ENCODE data around the gene SEL1L3.
"Not testable (repeated sequence)": the region's sequence is repeated elsewhere in the genome, so short reads cannot be mapped to it uniquely, and the experiment has no call there.

SEL1L3 gene

DNA sequence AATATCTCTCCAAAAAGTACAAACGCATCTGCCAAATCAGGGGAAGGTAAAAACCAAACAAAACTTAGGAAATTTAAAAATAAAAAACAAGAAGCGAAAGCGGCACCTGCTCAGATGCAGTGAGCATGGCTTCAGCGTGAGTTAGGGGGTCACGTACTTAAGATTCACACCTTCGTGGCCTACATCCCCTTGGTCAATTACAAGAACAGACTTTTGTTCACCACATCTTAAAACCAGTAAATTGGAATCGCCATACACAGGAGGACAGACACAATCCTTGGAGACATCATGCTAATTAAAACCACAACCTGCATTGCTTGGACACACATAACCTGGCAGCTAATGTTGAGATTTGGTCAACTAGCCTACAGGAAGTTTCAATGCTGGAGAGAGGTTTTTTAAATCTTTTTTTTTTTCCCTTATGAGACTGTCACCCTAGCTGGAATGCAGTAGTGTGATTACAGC is 12.5 kb upstream of the SEL1L3 start:
- Histone ChIP-seq H3K4me3 (ENCODE audit: low read depth, low read length) (no peak overlapping the region), H3K9me3 (ENCODE audit: control insufficient read depth, insufficient read depth, low read length) (no peaks in the 10 kb centered on the region), H3K9ac (ENCODE audit: low read depth, low read length) (no peak overlapping the region), H3K27me3 (ENCODE audit: control insufficient read depth, insufficient read depth, low read length) (no peaks in the 10 kb centered on the region), H3K4me1 (ENCODE audit: control insufficient read depth, insufficient read depth, low read length) (no peaks in the 10 kb centered on the region), H3K36me3 (ENCODE audit: control insufficient read depth, insufficient read depth, low read length) (no peaks in the 10 kb centered on the region)

DNA sequence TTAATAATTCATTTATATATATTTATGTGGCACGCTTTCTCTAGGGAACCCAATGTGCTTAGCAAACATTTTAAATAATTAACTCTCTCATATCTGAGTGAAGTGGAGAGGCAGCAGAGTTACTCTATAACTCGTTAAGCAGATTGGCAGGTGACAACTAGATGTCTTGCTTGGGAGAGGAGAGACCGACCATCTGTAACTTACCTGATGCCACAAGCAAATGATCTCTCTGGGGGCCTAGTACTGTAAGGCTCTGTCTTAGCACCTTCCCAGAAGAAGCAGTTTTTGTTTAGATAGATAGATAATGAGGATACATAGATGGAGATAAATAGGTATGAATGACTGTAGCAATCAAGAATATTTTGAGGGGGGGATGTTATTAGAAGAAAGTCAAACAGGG is 11.9 kb upstream of the SEL1L3 start:
- Histone ChIP-seq H3K9ac (ENCODE audit: low read depth, low read length) (no peak overlapping the region), H3K9me3 (ENCODE audit: control insufficient read depth, insufficient read depth, low read length) (no peaks in the 10 kb centered on the region), H3K4me3 (ENCODE audit: low read depth, low read length) (no peak overlapping the region), H3K4me1 (ENCODE audit: control insufficient read depth, insufficient read depth, low read length) (no peaks in the 10 kb centered on the region), H3K36me3 (ENCODE audit: control insufficient read depth, insufficient read depth, low read length) (no peaks in the 10 kb centered on the region), H3K27me3 (ENCODE audit: control insufficient read depth, insufficient read depth, low read length) (no peaks in the 10 kb centered on the region)

DNA sequence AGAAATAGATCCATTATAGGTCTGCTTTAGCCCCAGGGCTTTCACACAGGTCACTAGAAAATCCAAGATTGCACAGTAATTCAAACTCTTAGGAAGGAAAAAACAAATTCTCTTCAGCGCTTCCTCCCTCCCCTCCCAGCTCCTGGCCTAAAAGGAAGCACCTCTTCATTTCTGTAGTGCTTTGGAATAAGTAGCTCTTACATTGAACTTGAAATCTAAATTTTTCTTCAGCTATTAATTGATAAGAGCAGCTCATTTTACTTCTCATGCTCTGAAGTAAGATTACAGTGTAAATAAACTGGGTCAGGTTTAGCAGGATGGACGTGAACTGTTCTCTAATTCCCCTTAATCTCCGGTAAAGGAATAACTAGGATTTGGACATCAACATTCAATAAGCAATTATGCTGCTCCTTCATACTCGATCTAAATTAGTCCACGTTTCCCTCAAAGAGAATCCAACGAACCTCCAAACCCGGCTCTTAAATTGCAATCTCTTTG is 10.9 kb upstream of the SEL1L3 start:
- no peak overlapping the region for H3K4me3 ChIP-seq (ENCODE audit: low read depth, low read length)
- no peak overlapping the region for H3K9ac ChIP-seq (ENCODE audit: low read depth, low read length)

DNA sequence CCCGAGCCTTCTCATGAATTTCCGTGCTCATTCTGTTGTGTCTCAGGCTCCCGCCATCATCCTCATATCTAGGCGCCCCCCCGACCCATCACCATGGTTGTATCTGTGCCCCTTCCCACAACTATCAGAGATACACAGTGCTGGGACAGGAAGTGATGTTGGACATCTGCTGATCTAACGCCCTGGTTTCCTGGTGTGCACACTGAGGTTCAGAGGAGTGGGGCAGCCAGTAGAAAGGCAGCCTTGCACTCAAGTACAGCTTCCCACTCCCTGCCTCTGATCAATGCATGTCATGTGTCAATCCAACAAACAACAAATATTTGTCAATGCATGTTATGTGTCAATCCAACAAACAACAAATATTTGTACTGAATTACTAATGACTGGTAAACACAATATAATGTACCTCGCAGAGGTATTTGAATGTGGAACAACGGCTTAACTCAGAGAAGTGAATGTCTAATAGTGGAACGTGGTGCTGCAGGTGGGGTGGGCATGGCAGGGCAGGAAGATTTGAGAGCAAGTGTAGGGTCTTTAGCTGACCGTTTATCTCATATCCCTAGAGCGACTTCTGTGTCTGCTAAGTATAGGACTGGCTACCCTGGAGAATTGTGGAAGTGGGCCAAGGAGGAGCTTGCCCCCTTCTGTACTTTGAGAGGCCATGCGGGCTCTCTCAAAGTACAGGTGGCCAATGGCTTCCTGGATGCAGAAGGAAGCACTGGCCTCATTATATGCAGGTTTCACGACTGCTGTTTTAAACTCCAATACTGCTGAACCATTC is 10.3 kb upstream of the SEL1L3 start:
- Histone ChIP-seq H3K36me3 (ENCODE audit: control insufficient read depth, insufficient read depth, low read length) (no peaks in the 10 kb centered on the region), H3K4me1 (ENCODE audit: control insufficient read depth, insufficient read depth, low read length) (no peaks in the 10 kb centered on the region), H3K4me3 (ENCODE audit: low read depth, low read length) (no peak overlapping the region), H3K9me3 (ENCODE audit: control insufficient read depth, insufficient read depth, low read length) (no peaks in the 10 kb centered on the region), H3K9ac (ENCODE audit: low read depth, low read length) (no peak overlapping the region), H3K27me3 (ENCODE audit: control insufficient read depth, insufficient read depth, low read length) (no peaks in the 10 kb centered on the region)

More for the DNA sequence above, 10.9 kb upstream of the SEL1L3 start:
- H3K27me3 ChIP-seq (ENCODE audit: control insufficient read depth, insufficient read depth, low read length) = no peaks in the 10 kb centered on the region
- no peaks in the 10 kb centered on the region for H3K9me3 ChIP-seq (ENCODE audit: control insufficient read depth, insufficient read depth, low read length)
- no peaks in the 10 kb centered on the region for H3K4me1 ChIP-seq (ENCODE audit: control insufficient read depth, insufficient read depth, low read length)
- H3K36me3 ChIP-seq (ENCODE audit: control insufficient read depth, insufficient read depth, low read length) = no peaks in the 10 kb centered on the region

DNA sequence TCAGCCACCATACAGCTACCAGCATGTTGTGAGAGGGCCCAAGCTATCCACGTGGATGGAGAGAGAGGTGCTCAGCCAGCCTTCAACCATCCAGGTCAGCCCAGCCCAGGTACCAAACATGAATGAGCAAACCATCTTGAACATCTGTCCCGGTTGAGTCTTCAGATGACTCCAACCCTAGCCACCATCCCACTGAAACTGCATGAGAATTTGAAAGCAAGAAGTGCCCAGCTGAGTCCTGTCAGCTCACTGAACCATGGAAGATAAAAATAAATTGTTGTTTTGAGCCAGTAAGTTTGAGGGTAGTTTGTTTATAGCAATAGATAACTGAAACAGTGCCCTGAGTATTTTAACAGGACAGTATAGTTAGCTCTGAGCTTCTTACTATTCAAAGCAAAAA is 7.3 kb upstream of the SEL1L3 start:
- Histone ChIP-seq H3K9ac (ENCODE audit: low read depth, low read length) (no peak overlapping the region), H3K4me3 (ENCODE audit: low read depth, low read length) (no peak overlapping the region)

DNA sequence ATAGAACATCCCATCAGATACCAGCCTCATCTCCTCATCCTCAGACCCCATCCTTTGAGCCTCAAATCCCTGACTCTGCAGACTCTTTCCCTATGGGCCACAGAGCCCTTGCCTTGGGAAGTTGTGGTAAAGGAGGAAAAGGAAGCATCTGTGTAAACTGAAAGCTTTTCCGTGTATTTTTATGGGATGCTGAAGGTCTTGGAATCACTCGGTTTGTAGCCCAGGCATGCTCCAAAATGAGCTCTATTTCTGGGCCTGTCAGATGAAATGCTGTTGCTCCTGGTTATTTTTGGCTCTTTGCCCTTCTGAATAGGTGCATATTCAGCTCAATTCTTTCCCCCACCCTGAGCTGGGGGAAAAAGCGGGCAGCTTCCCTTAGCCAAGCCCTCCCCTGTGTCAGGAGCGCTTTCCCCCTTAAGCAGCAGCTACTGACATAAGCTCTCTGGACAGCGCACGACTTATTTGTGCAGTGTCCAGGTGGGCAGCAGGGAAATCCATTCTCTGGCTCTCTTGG is 5.0 kb upstream of the SEL1L3 start:
- H3K36me3 ChIP-seq (ENCODE audit: control insufficient read depth, insufficient read depth, low read length) = no peaks in the 10 kb centered on the region

More for the DNA sequence above, 7.3 kb upstream of the SEL1L3 start:
- Histone ChIP-seq H3K9me3 (ENCODE audit: control insufficient read depth, insufficient read depth, low read length) (no peaks in the 10 kb centered on the region), H3K4me1 (ENCODE audit: control insufficient read depth, insufficient read depth, low read length) (peaks cover 2% of the 10 kb centered on the region), H3K36me3 (ENCODE audit: control insufficient read depth, insufficient read depth, low read length) (no peaks in the 10 kb centered on the region), H3K27me3 (ENCODE audit: control insufficient read depth, insufficient read depth, low read length) (peaks cover 2% of the 10 kb centered on the region)

DNA sequence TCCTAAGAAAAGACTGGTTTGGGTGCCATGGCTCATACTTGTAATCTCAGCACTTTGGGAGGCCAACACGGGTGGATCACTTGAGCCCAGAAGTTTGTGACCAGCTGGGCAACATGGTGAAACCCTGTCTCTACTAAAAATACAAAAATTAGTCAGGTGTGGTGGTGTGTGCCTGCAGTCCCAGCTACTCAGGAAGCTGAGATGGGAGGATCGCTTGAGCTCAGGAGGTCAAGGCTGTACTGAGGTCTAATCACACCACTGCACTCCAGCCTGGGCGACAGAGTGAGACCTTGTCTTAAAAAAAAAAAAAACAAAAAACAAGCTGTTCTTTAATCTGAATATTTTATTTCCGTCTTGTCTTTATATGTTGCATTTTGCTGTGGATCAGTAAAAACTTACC is 3.6 kb upstream of the SEL1L3 start:
- H3K9me3 ChIP-seq (ENCODE audit: control insufficient read depth, insufficient read depth, low read length); H3K9ac ChIP-seq (ENCODE audit: low read depth, low read length); H3K36me3 ChIP-seq (ENCODE audit: control insufficient read depth, insufficient read depth, low read length); H3K4me3 ChIP-seq (ENCODE audit: low read depth, low read length): not testable (repeated sequence)
- Histone ChIP-seq H3K4me1 (ENCODE audit: control insufficient read depth, insufficient read depth, low read length) (peaks cover 12% of the 10 kb centered on the region), H3K27me3 (ENCODE audit: control insufficient read depth, insufficient read depth, low read length) (peaks cover 17% of the 10 kb centered on the region)

More for the DNA sequence above, 5.0 kb upstream of the SEL1L3 start:
- Histone ChIP-seq H3K9me3 (ENCODE audit: control insufficient read depth, insufficient read depth, low read length) (no peaks in the 10 kb centered on the region), H3K4me1 (ENCODE audit: control insufficient read depth, insufficient read depth, low read length) (peaks cover 8% of the 10 kb centered on the region), H3K27me3 (ENCODE audit: control insufficient read depth, insufficient read depth, low read length) (peaks cover 13% of the 10 kb centered on the region), H3K4me3 (ENCODE audit: low read depth, low read length) (no peak overlapping the region), H3K9ac (ENCODE audit: low read depth, low read length) (no peak overlapping the region)

DNA sequence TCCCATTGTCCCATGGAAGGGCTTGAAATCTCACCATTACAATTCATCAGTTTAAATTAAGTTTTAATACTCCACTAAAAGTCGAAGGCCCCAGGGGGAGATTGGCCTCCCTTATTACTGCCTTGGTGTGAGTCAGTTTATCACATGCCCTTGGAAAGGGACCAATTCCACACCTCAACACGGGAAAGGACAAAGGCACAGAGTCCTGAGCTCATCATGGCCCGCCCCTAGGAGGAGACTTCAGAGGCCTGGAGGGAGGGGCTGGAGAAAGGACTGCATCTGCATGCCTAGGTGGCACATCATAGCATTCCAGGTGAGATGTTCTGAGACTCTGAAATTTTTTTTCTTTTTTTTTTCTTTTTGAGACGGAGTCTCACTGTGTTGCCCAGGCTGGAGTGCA is 2.8 kb upstream of the SEL1L3 start:
- peaks cover 12% of the 10 kb centered on the region for H3K4me1 ChIP-seq (ENCODE audit: control insufficient read depth, insufficient read depth, low read length)
- no peak overlapping the region for H3K9ac ChIP-seq (ENCODE audit: low read depth, low read length)
- no peaks in the 10 kb centered on the region for H3K9me3 ChIP-seq (ENCODE audit: control insufficient read depth, insufficient read depth, low read length)
- no peaks in the 10 kb centered on the region for H3K36me3 ChIP-seq (ENCODE audit: control insufficient read depth, insufficient read depth, low read length)
- H3K27me3 ChIP-seq (ENCODE audit: control insufficient read depth, insufficient read depth, low read length) = peaks cover 17% of the 10 kb centered on the region
- H3K4me3 ChIP-seq (ENCODE audit: low read depth, low read length) = no peak overlapping the region

DNA sequence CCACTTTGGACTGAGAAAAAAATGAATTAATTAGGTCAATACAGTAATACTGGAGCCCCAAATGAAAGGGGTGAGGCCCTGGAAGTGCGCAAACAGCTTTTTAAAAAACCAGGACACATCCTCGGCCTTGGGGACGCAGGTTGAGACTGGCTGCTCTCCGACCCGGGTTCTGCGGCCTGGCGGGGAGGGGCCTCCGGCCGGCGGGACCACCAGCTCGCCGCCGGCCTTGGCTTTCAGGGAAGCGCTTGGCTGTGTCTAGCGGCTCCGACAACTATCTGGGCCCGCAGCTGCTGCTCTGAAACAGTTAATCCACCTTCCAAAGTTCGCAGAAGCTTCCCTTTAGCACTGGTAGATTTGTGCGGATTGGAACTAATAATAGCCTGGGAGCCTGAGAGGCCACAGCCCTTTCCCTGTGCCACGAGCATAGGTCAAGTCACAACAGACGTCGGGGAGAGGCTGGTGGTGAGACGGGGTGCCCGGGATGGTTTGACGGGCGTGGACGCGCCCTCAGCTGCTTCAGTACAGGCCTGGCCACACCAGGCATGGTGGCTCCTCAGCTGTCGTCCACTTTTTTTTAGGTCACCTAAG is 1.1 kb upstream of the SEL1L3 start:
- no peaks in the 10 kb centered on the region for H3K36me3 ChIP-seq (ENCODE audit: control insufficient read depth, insufficient read depth, low read length)
- H3K4me1 ChIP-seq (ENCODE audit: control insufficient read depth, insufficient read depth, low read length) = peaks cover 12% of the 10 kb centered on the region
- H3K9ac ChIP-seq (ENCODE audit: low read depth, low read length) = peak overlapping the region; percentile 41
- H3K27me3 ChIP-seq (ENCODE audit: control insufficient read depth, insufficient read depth, low read length) = peaks cover 17% of the 10 kb centered on the region
- no peaks in the 10 kb centered on the region for H3K9me3 ChIP-seq (ENCODE audit: control insufficient read depth, insufficient read depth, low read length)
- H3K4me3 ChIP-seq (ENCODE audit: low read depth, low read length) = peak overlapping the region; percentile 72

DNA sequence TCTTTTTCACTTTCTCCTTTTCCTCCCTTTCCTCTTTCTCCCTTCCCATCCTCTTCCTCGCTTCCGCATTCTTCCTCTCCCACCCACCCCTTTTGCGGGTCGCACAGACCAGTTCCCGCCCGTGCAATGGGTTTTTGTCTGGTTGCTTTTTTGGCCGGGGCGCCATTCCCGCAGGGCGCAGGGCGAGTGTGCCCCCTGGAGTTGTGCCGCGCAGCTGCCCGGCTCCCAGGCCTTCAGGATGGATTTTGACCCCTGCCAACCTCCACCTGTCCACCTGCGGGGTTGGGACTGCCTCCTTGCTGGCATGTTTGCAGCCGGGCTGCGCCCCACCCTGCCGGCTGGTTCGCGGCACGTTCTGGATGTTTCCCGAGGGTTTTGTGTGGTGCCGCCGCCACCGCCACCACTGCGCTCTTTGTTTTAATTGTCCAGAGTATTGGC is 578 bp upstream of the SEL1L3 start:
- Histone ChIP-seq H3K4me1 (ENCODE audit: control insufficient read depth, insufficient read depth, low read length) (peaks cover 12% of the 10 kb centered on the region), H3K9ac (ENCODE audit: low read depth, low read length) (peak overlapping the region; percentile 41), H3K4me3 (ENCODE audit: low read depth, low read length) (peak overlapping the region; percentile 72), H3K9me3 (ENCODE audit: control insufficient read depth, insufficient read depth, low read length) (no peaks in the 10 kb centered on the region), H3K36me3 (ENCODE audit: control insufficient read depth, insufficient read depth, low read length) (no peaks in the 10 kb centered on the region), H3K27me3 (ENCODE audit: control insufficient read depth, insufficient read depth, low read length) (peaks cover 17% of the 10 kb centered on the region)

DNA sequence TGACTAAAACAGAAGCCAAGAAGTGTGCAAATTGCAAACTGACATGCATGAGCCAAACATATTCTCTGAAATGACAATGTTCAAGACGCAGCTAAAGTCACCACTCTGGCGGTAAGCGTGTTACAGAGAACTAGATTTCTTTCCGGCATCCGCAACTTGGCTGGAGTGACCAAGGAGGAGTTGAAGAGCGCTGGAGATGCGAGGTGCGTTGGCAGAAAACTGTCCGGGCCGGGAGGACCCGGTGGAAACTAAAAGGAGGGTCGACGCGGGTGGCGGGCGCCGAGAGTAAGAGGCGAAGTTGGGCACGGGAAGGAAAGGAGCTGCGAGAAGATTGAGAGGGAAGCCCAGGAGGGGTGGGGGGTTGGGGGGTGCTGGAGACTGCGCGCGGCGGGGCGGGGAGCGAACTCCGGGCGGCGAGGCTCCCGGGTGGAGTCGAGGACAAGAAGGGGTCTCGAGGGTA is 807 bp downstream of the SEL1L3 start:
- no peaks in the 10 kb centered on the region for H3K9me3 ChIP-seq (ENCODE audit: control insufficient read depth, insufficient read depth, low read length)
- peaks cover 17% of the 10 kb centered on the region for H3K27me3 ChIP-seq (ENCODE audit: control insufficient read depth, insufficient read depth, low read length)
- H3K4me1 ChIP-seq (ENCODE audit: control insufficient read depth, insufficient read depth, low read length) = peaks cover 12% of the 10 kb centered on the region
- H3K9ac ChIP-seq (ENCODE audit: low read depth, low read length) = peak overlapping the region; percentile 47
- H3K4me3 ChIP-seq (ENCODE audit: low read depth, low read length) = peak overlapping the region; percentile 75
- no peaks in the 10 kb centered on the region for H3K36me3 ChIP-seq (ENCODE audit: control insufficient read depth, insufficient read depth, low read length)

Data from iPS-15b (cell line).